Common myeloid progenitor, CD34-positive (primary cell): ENCODE results near the gene ABCA7.

Source experiments
- CTCF ChIA-PET: fragments of 350-600 bp; sonication (Branson Sonifier 250); formaldehyde crosslinking; loops from one replicate; lab custom pipeline; 2021; ENCODE audit warnings: antibody characterized with exemption; lab: Charles Lee
- POLR2A ChIA-PET: fragments of 350-600 bp; sonication (Branson Sonifier 250); formaldehyde crosslinking; loops from one replicate; lab custom pipeline; 2021; ENCODE audit warnings: antibody characterized with exemption; lab: Charles Lee
- DNase-seq, 3 donors: peaks; one replicate each; pipeline versions ENCODE4 v3.0.0 to v3.0.0-alpha.2; 2013
- H3K27ac ChIP-seq, 2 experiments: 1 replicate in 1 of 2; 2 replicates in 1 of 2; pipeline ENCODE4 v1.7.0; 2013; ENCODE audit warnings: inconsistent platforms in 2 of 2, low read length in 2 of 2, mild to moderate bottlenecking in 2 of 2, low read depth in 1 of 2, moderate library complexity in 1 of 2; ENCODE audit not compliant: severe bottlenecking in 2 of 2, insufficient read depth in 1 of 2, poor library complexity in 1 of 2
- H3K27me3 ChIP-seq, 5 experiments: replicated peaks in 2 of 5; 1 replicate in 3 of 5; 2 replicates in 2 of 5; pipeline versions ENCODE4 v1.6.1 to v1.7.0; 2013; ENCODE audit warnings: low read length in 4 of 5, mild to moderate bottlenecking in 2 of 5, moderate library complexity in 2 of 5, inconsistent platforms in 1 of 5; ENCODE audit not compliant: insufficient read depth in 5 of 5, control insufficient read depth in 4 of 5
- H3K36me3 ChIP-seq, 4 experiments: 1 replicate in 2 of 4; 2 replicates in 2 of 4; pipeline versions ENCODE4 v1.6.1 to v1.7.0; 2013; ENCODE audit warnings: low read length in 3 of 4, control low read depth in 1 of 4, mild to moderate bottlenecking in 1 of 4; ENCODE audit not compliant: control insufficient read depth in 4 of 4, insufficient read depth in 4 of 4
- H3K4me1 ChIP-seq, 4 experiments: 1 replicate in 3 of 4; 2 replicates in 1 of 4; pipeline versions ENCODE4 v1.6.1 to v1.7.1; 2013; ENCODE audit warnings: low read length in 3 of 4, mild to moderate bottlenecking in 3 of 4, control low read depth in 1 of 4, inconsistent platforms in 1 of 4, moderate library complexity in 1 of 4; ENCODE audit not compliant: control insufficient read depth in 4 of 4, insufficient read depth in 4 of 4; ENCODE audit errors: control extremely low read depth in 1 of 4
- H3K4me3 ChIP-seq, 7 experiments: 1 replicate in 4 of 7; 2 replicates in 3 of 7; pipeline versions ENCODE4 v1.5.1 to v1.7.0; 2013; ENCODE audit warnings: mild to moderate bottlenecking in 7 of 7, low read length in 6 of 7, moderate library complexity in 6 of 7, inconsistent platforms in 2 of 7, low read depth in 2 of 7, control low read depth in 1 of 7; ENCODE audit not compliant: insufficient read depth in 4 of 7, control insufficient read depth in 1 of 7; ENCODE audit errors: extremely low read depth in 1 of 7
- H3K9me3 ChIP-seq, 5 experiments: 1 replicate in 4 of 5; 2 replicates in 1 of 5; pipeline versions ENCODE4 v1.6.1 to v1.7.1; 2013; ENCODE audit warnings: low read length in 4 of 5, mild to moderate bottlenecking in 2 of 5, inconsistent platforms in 1 of 5, low read depth in 1 of 5, moderate library complexity in 1 of 5; ENCODE audit not compliant: control insufficient read depth in 4 of 5, insufficient read depth in 2 of 5; ENCODE audit errors: control extremely low read depth in 1 of 5
- WGBS: methylation state at CpG from one replicate; pipeline ENCODE4 v1.1.5; 2013; ENCODE audit not compliant: insufficient coverage; 5-methylcytosine and 5-hydroxymethylcytosine counted together

The ABCA7 gene

GRCh38 chr19:1003283-1003682 lies 36.6 kb upstream of the ABCA7 start:
- CTCF ChIA-PET: interaction anchor here (0.6 to 1.1 kb wide), 4 partner anchors 16 to 145 kb away, joined by 3 to 5 read pairs (median 3); no protein-coding TSS in a partner anchor
- Histone ChIP-seq H3K27me3 (peaks cover 0 to 46% (median 13%) of the 10 kb centered on the region in 5 experiments), H3K27ac (no peak overlapping the region), H3K4me3 (no peak overlapping the region), H3K36me3 (peaks cover 0 to under 1% (median under 1%) of the 10 kb centered on the region in 4 experiments), H3K4me1 (peaks cover 0 to 15% (median 12%) of the 10 kb centered on the region in 4 experiments), H3K9me3 (no peaks in the 10 kb centered on the region)
- POLR2A ChIA-PET: no interaction called here
- 88% methylated on average over 31 of the region's 37 CpGs for whole genome bisulfite sequencing
- no peak for DNase-seq

- Histone ChIP-seq H3K36me3 (peaks cover 0 to 11% (median 4%) of the 10 kb centered on the region in 4 experiments), H3K4me1 (peaks cover 0 to 15% (median 12%) of the 10 kb centered on the region in 4 experiments), H3K9me3 (no peaks in the 10 kb centered on the region), H3K27me3 (peaks cover 0 to 36% (median 7%) of the 10 kb centered on the region in 5 experiments), H3K4me3 (no peak overlapping the region), H3K27ac (no peak overlapping the region)
- 79% methylated on average over 32 of the region's 32 CpGs for WGBS
- ChIA-PET POLR2A (no interaction called here), CTCF (interaction anchor here (0.7 to 1.7 kb wide), 4 partner anchors 11 to 109 kb away, joined by 3 to 6 read pairs (median 4); no protein-coding TSS in a partner anchor)
- no peak for DNase-seq
These were observed 35.6 kb upstream of the ABCA7 start for GRCh38 chr19:1004204-1004802.

DNA sequence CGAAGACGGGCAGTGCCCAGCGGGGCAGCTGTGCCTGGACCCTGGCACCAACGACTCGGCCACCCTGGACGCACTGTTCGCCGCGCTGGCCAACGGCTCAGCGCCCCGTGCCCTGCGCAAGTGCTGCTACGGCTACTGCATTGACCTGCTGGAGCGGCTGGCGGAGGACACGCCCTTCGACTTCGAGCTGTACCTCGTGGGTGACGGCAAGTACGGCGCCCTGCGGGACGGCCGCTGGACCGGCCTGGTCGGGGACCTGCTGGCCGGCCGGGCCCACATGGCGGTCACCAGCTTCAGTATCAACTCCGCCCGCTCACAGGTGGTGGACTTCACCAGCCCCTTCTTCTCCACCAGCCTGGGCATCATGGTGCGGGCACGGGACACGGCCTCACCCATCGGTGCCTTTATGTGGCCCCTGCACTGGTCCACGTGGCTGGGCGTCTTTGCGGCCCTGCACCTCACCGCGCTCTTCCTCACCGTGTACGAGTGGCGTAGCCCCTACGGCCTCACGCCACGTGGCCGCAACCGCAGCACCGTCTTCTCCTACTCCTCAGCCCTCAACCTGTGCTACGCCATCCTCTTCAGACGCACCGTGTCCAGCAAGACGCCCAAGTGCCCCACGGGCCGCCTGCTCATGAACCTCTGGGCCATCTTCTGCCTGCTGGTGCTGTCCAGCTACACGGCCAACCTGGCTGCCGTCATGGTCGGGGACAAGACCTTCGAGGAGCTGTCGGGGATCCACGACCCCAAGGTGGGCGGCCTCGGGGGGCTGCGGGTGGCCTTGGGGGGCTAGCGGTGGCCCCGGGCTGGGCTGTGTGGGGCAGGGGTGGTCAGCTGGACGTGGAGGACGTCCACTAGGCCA lies 34.9 kb upstream of the ABCA7 start:
- H3K9me3 ChIP-seq: no peaks in the 10 kb centered on the region
- ChIA-PET CTCF (interaction anchor here (0.9 to 1.7 kb wide), 5 partner anchors 10 to 179 kb away, joined by 3 to 7 read pairs (median 4); no protein-coding TSS in a partner anchor), POLR2A (no interaction called here)
- H3K4me1 ChIP-seq: peaks cover 0 to 15% (median 12%) of the 10 kb centered on the region in 4 experiments
- H3K27ac ChIP-seq: no peak overlapping the region
- H3K36me3 ChIP-seq: peaks cover 0 to 16% (median 8%) of the 10 kb centered on the region in 4 experiments
- 97% methylated on average over 60 of the region's 70 CpGs for WGBS
- peaks cover 0 to 31% (median 4%) of the 10 kb centered on the region in 5 experiments for H3K27me3 ChIP-seq
- no peak overlapping the region for H3K4me3 ChIP-seq
- DNase-seq: no peak

DNA sequence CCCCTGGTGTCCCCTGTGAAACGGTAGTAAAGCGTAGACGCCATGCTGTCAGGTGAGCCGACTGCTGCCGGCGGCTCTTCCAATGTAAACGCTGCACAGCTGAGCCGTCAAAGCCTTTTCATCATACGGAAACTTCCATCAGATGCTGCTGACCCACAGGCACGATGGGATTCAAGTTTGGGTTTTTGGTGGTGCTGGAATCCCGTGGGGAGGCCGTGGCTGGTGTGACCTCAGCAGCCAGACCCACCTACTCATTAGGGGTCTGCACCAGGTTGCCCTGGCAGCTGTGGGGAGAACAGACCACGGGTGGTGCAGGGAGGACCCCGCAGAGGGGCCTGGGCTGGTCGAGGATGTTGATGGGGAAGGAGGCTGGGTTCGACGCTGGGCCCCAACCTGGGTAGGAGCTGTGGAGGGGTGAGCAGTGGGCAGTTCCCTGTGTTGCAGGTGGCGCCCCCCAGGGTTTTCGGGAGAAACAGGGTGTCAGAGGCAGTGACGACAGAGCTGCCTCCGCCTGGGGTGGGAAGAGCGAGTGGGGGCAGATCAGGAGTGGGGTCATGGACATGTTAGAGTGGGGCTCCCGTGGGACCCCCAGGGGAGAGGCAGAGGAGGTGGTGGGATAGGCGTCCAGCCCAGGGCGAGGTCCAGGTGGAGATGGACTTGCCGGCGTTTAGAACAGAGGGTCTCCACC lies 33.1 kb upstream of the ABCA7 start:
- H3K9me3 ChIP-seq: no peaks in the 10 kb centered on the region
- no peak overlapping the region for H3K4me3 ChIP-seq
- H3K27me3 ChIP-seq: peaks cover 0 to 18% (median 0%) of the 10 kb centered on the region in 5 experiments
- peaks cover 2 to 33% (median 21%) of the 10 kb centered on the region in 4 experiments for H3K36me3 ChIP-seq
- POLR2A ChIA-PET: no interaction called here
- no peak overlapping the region for H3K27ac ChIP-seq
- H3K4me1 ChIP-seq: no peaks in the 10 kb centered on the region
- 92% methylated on average over 22 of the region's 27 CpGs for WGBS
- CTCF ChIA-PET: interaction anchor here (0.6 to 1.4 kb wide), 3 partner anchors 25 to 143 kb away, joined by 3 to 4 read pairs (median 3); no protein-coding TSS in a partner anchor
- no peak for DNase-seq

DNA sequence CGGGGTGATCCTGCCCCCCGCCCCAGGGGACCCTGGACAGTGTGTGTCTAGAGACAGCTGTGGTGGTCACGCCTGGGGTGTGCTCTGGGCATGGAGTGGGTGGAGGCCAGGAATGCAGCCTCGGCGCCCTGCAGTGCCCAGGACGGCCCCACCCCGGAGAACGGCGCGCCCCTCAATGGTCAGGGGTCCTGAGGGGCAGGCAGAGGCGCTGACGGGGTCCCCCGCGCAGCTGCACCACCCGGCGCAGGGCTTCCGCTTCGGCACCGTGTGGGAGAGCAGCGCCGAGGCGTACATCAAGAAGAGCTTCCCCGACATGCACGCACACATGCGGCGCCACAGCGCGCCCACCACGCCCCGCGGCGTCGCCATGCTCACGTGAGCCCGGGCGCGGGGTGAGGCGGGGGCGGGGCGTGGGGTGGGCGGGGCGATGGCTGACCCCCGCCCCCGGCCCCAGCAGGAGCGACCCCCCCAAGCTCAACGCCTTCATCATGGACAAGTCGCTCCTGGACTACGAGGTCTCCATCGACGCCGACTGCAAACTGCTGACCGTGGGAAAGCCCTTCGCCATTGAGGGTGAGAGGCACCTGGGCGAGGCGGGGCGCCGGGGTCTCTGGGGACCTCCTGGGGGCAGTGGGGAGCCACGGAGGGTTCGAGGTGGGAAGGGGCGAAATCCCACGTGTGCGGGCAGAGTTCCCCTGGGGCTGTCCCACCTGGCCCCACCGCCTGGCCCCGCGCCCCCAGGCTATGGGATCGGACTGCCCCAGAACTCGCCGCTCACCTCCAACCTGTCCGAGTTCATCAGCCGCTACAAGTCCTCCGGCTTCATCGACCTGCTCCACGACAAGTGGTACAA lies 32.3 kb upstream of the ABCA7 start:
- H3K27ac ChIP-seq: no peak overlapping the region
- H3K27me3 ChIP-seq: peaks cover 0 to 12% (median 0%) of the 10 kb centered on the region in 5 experiments
- DNase-seq: no peak
- ChIA-PET POLR2A (no interaction called here), CTCF (interaction anchor here (0.6 kb wide), 1 partner anchor 85 kb away, joined by 3 read pairs; no protein-coding TSS in a partner anchor)
- peaks cover 2 to 41% (median 27%) of the 10 kb centered on the region in 4 experiments for H3K36me3 ChIP-seq
- H3K4me3 ChIP-seq: no peak overlapping the region
- no peaks in the 10 kb centered on the region for H3K4me1 ChIP-seq
- H3K9me3 ChIP-seq: no peaks in the 10 kb centered on the region
- WGBS: over 99% methylated on average over 44 of the region's 73 CpGs
